Panc1 (cell line): Measurements from ENCODE around the gene FUT3. TPM values are rescaled to one million over a fixed set of nuclear protein-coding genes. Genes with fewer than 3 reads are reported as not detected.

ENCODE experiments used
- ATAC-seq: fragments of 200-7000 bp; cut with Tn5 transposase; 2 replicates; pipeline ENCODE4 v1.9.1; 2020; ENCODE audit warnings: mild to moderate bottlenecking, moderate library complexity
- BruUV-seq: library from RNA; stranded (reverse); fragments of 400-500 nt; replicated peaks from 2 replicates; lab custom pipeline; 2021; lab: Mats Ljungman, UMichigan
- CTCF ChIA-PET: fragments of 300-600 bp; sonication (Branson Sonifier 250); formaldehyde crosslinking; loops from one replicate; lab custom pipeline; 2022; ENCODE audit warnings: antibody characterized with exemption; lab: Charles Lee
- POLR2A ChIA-PET: fragments of 300-600 bp; sonication (Branson Sonifier 250); formaldehyde crosslinking; loops from one replicate; lab custom pipeline; 2022; ENCODE audit warnings: antibody characterized with exemption; lab: Charles Lee
- DNase-seq: peaks from one replicate; pipeline ENCODE4 v3.0.0-alpha.2; 2010; ENCODE audit warnings: low read depth, low spot score
- H3K27ac ChIP-seq: 2 replicates; pipeline ENCODE4 v1.5.1; 2011; ENCODE audit warnings: mild to moderate bottlenecking, low read length, inconsistent platforms
- H3K27me3 ChIP-seq: fragments of 200-500 bp; sonication (Bioruptor generic); 2 replicates; pipeline ENCODE4 v1.6.0; 2014; ENCODE audit warnings: low read length, inconsistent platforms; ENCODE audit not compliant: control insufficient read depth, insufficient read depth
- H3K36me3 ChIP-seq: fragments of 200-500 bp; sonication (Bioruptor generic); 2 replicates; pipeline ENCODE4 v1.5.1; 2014; ENCODE audit warnings: inconsistent platforms, mild to moderate bottlenecking, low read length, moderate library complexity; ENCODE audit not compliant: control insufficient read depth, insufficient read depth
- H3K4me1 ChIP-seq: 2 replicates; pipeline ENCODE4 v1.5.1; 2011; ENCODE audit warnings: inconsistent platforms, mild to moderate bottlenecking, low read length, moderate library complexity; ENCODE audit not compliant: control insufficient read depth, insufficient read depth
- H3K4me3 ChIP-seq, 2 experiments: 2 replicates each; pipeline ENCODE4 v1.5.1; 2011 to 2012; ENCODE audit warnings: low read depth in 2 of 2, low read length in 2 of 2, mild to moderate bottlenecking in 2 of 2, inconsistent platforms in 1 of 2, moderate library complexity in 1 of 2
- H3K9me3 ChIP-seq: fragments of 200-500 bp; sonication (Bioruptor generic); 2 replicates; pipeline ENCODE4 v1.5.1; 2014; ENCODE audit warnings: low read depth, mild to moderate bottlenecking, inconsistent platforms, low read length, moderate library complexity; ENCODE audit not compliant: control insufficient read depth, insufficient read depth
- CTCF ChIP-seq: fragments of 450-650 bp; IDR thresholded peaks from 2 replicates; pipeline ENCODE4 v1.5.1; 2017; ENCODE audit warnings: mild to moderate bottlenecking
- POLR2AphosphoS5 ChIP-seq: IDR thresholded peaks from 2 replicates; pipeline ENCODE4 v1.6.1; 2012; ENCODE audit warnings: mild to moderate bottlenecking, low read depth, low read length, moderate library complexity
- REST ChIP-seq, 2 experiments: IDR thresholded peaks; 2 replicates each; pipeline ENCODE4 v1.6.1; 2011 to 2012; ENCODE audit warnings: low read depth in 2 of 2, control low read depth in 1 of 2, low read length in 1 of 2, mild to moderate bottlenecking in 1 of 2, moderate library complexity in 1 of 2; ENCODE audit not compliant: insufficient read depth in 1 of 2
- SIN3A ChIP-seq: IDR thresholded peaks from 2 replicates; pipeline ENCODE4 v1.6.1; 2012; ENCODE audit warnings: low read depth, mild to moderate bottlenecking, low read length, moderate library complexity, borderline replicate concordance; ENCODE audit not compliant: insufficient read depth
- TCF7L2 ChIP-seq: IDR thresholded peaks from 2 replicates; pipeline ENCODE4 v1.6.1; 2011; ENCODE audit warnings: mild to moderate bottlenecking, low read depth, low read length, inconsistent platforms
- in situ Hi-C: cut with HindIII; loops from 2 replicates; pipeline ENCODE4 v1.10.0; 2016; ENCODE audit warnings: low sequenced_read_pairs, low pct_unique_long_range_greater_than_20kb
- intact Hi-C: fragments of 100-400 bp; cut with micrococcal nuclease; formaldehyde crosslinking; loops from one replicate; pipeline ENCODE4 v1.10.0; 2022; ENCODE audit not compliant: unreplicated experiment
- total RNA-seq: library from RNA; stranded (reverse); gene quantifications from one replicate; pipeline ENCODE4 v1.2.1, GENCODE V29; 2021; ENCODE audit not compliant: unreplicated experiment

FUT3 gene
- total RNA-seq, 1 experiment from 2014 or later, result 0.36 TPM

- ChIA-PET POLR2A (no interaction called here), CTCF (no interaction called here)
- no peaks in the 10 kb centered on the region for H3K27me3 ChIP-seq
- no peak for ATAC-seq
- TF ChIP-seq SIN3A, result no peak
- no peak overlapping the region for H3K4me3 ChIP-seq
- in situ Hi-C loops, result no loop called here
- intact Hi-C loops, result loop anchor here (10.0 kb wide), 1 partner anchor 87 kb away; the partner anchor contains the start of gene NRTN
- H3K4me1 ChIP-seq, result no peaks in the 10 kb centered on the region
- no peak for DNase-seq
- H3K27ac ChIP-seq, result no peak overlapping the region
- no peaks in the 10 kb centered on the region for H3K36me3 ChIP-seq
- BruUV-seq, result no TSS peak
- no peaks in the 10 kb centered on the region for H3K9me3 ChIP-seq
Measured at GRCh38 chr19:5891572-5891937, 40.3 kb upstream of the FUT3 start.

- Histone ChIP-seq H3K4me1 (no peaks in the 10 kb centered on the region), H3K27ac (no peak overlapping the region), H3K9me3 (no peaks in the 10 kb centered on the region), H3K27me3 (no peaks in the 10 kb centered on the region), H3K36me3 (no peaks in the 10 kb centered on the region), H3K4me3 (no peak overlapping the region)
- CTCF ChIA-PET, result no interaction called here
- BruUV-seq, result no TSS peak
- no peak for ATAC-seq
- TF ChIP-seq POLR2AphosphoS5 (no peak), TCF7L2 (no peak), CTCF (no peak), REST (IDR thresholded peaks at IDR 0.05; ENCODE audit: insufficient read depth in 1 of 2, low read depth in 2 of 2, low read length in 1 of 2) (no peak), SIN3A (no peak)
- DNase-seq, result no peak
- intact Hi-C loops (loop anchor here (10.0 kb wide), 1 partner anchor 85 kb away; the partner anchor contains the start of gene NRTN), in situ Hi-C loops (no loop called here)
- POLR2A ChIA-PET, result no interaction called here
Measured at GRCh38 chr19:5890099-5890498, 38.9 kb upstream of the FUT3 start.

- intact Hi-C loops (no loop called here), in situ Hi-C loops (no loop called here)
- DNase-seq (no peak), ATAC-seq (no peak)
- ChIA-PET CTCF (no interaction called here), POLR2A (no interaction called here)
- H3K4me1 ChIP-seq, result no peaks in the 10 kb centered on the region
- H3K36me3 ChIP-seq, result no peaks in the 10 kb centered on the region
- no peak overlapping the region for H3K27ac ChIP-seq
- BruUV-seq, result no TSS peak
- no peak for TF ChIP-seq REST (IDR thresholded peaks at IDR 0.05; ENCODE audit: insufficient read depth in 1 of 2, low read depth in 2 of 2, low read length in 1 of 2)
- TF ChIP-seq CTCF, result no peak
- TF ChIP-seq POLR2AphosphoS5, result no peak
- TF ChIP-seq SIN3A, result no peak
- TF ChIP-seq TCF7L2, result no peak
- H3K9me3 ChIP-seq, result no peaks in the 10 kb centered on the region
- H3K27me3 ChIP-seq, result no peaks in the 10 kb centered on the region
- H3K4me3 ChIP-seq, result no peak overlapping the region
Measured at GRCh38 chr19:5889288-5889971, 38.2 kb upstream of the FUT3 start.
